HG03039 (cell line): ENCODE measurements around the gene CENPF.
"Not testable (repeated sequence)": the region's sequence is repeated elsewhere in the genome, so short reads cannot be mapped to it uniquely, and the experiment has no call there.

Experiments used
- ATAC-seq: cut with Tn5 transposase; IDR thresholded peaks from one replicate; pipeline ENCODE4 v1.9.1; 2021; ENCODE audit warnings: mild to moderate bottlenecking, moderate library complexity; ENCODE audit not compliant: unreplicated experiment

Gene CENPF

GRCh38 chr1:214658175-214658574, 55.2 kb downstream of the CENPF start:
- ATAC-seq = no peak

DNA sequence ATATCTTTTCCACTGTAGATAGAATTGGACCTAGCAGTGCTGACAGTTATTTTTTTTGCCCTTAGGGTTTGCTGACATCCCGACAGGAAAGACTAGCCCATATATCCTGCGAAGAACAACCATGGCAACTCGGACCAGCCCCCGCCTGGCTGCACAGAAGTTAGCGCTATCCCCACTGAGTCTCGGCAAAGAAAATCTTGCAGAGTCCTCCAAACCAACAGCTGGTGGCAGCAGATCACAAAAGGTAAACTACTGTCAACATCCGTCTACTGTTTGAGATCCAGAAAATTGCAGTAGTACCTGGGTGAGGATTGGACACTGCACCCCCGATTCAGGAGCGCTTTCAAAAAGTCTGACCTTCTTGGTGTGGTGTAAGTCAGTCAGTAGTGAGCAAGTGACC, 55.8 kb downstream of the CENPF start:
- ATAC-seq = no peak

GRCh38 chr1:214660190-214660589, 57.2 kb downstream of the CENPF start:
- no peak for ATAC-seq

DNA sequence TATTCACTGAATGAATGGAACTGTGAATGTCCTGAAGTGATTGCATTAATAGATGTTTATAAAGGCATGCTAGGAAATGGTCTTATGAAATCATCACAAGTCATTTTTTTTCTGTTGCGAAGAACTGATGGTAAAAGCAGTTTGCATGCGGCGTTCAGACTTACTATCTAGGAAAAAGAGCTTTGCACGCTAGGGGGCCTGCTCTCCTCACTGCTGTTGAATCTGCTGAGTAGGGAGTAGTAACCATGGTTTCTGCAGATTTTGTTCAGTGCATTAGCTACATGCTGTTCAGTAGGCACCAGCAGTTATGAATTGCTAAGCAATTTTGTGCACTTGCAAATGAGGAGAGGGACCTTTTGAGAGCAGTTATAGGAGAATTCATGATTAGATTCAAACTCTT, 57.9 kb downstream of the CENPF start:
- no peak for ATAC-seq

DNA sequence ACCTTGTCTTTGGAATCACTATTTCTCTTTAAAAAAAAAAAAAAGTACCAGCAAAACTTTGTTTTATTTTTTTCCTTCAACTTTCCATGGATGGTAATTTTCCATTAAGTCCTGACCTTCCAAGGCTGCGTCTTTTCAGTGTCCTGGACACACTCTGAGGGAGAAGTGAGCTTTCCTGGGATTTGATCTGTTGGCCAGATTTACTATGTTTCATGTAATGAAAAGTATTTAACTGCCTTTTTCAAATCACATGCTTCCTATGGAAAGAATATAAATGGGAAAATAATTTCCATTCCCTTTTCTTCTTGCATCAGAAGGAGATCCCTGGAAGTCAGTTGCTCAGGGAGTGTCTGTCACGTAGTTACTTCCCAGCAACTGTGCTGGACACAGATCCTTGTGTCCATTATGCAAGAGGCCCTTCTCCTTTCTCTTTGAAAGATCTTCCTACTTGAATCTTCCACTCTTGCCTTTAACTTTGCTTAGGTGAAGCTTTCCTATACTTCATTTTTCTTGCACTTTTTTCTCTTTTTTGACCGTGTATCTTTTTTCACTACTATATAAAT, 59.3 kb downstream of the CENPF start:
- ATAC-seq = no peak

- ATAC-seq = no peak
Measured at GRCh38 chr1:214664651-214665433, 61.8 kb downstream of the CENPF start.

DNA sequence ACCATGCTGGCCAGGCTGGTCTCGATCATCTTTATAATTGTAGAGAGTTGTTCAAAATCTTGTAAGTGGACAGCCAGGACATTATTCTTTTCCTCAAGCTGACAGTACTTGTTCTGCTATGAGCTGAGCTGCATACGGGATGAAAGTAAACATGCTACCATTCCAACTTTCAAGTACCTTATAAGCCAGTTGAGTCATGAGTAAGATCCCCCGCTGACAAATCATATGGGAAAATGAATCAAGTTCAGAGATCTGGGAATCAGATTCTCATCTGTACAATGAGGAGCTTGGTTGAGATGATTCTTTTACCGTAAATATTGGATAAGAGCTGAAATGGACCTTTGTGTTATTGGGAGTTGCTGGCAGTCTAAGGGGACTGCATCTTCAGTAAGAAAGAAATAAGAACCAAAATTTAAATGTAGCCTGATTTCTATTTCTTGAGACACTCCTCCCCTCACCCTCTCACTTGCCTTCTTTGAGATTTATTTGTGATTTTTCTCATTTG, 62.7 kb downstream of the CENPF start:
- ATAC-seq = no peak

DNA sequence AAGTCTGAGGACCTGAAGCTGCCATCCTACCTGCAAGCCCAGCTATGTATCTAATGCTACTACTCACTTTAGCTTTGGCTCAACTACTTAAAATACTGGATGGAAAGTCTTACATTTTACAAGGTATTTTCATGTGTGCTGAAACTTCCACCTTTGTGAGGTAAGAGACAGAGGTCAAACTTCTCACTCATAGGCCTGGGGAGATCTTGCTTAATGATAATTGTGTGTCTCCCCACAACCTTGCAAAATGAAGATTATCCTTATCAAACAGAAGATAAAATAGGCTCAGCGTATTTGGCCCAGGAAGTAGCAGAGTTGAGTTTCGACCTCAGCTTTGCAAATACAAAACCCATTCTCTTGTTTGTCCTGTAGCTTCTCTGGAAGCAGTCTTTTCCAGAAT, 63.7 kb downstream of the CENPF start:
- ATAC-seq = no peak

GRCh38 chr1:214670098-214670497, 67.1 kb downstream of the CENPF start:
- ATAC-seq = no peak

GRCh38 chr1:214673029-214673428, 70.0 kb downstream of the CENPF start:
- ATAC-seq = not testable (repeated sequence)

GRCh38 chr1:214673576-214673975, 70.6 kb downstream of the CENPF start:
- no peak for ATAC-seq

GRCh38 chr1:214675524-214675923, 72.5 kb downstream of the CENPF start:
- ATAC-seq = not testable (repeated sequence)

DNA sequence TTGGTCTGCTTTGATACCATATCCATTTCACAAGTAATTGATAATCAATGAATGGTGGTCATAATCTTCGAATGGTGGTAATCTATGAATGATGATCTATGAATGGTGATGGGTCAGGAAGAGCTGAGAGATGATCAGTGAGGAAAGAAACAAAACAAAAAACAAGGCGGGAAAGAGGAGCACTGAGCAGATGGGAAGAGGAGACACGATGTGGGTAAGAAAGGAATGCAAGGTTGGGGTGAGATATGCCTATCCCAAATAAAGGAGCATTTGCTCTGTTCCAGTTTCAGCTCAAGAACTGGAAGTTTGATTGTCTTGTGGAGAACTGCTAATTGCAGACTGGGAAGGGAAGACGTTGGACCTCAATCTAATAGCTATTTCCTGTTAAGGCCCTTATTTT, 73.8 kb downstream of the CENPF start:
- ATAC-seq = no peak

DNA sequence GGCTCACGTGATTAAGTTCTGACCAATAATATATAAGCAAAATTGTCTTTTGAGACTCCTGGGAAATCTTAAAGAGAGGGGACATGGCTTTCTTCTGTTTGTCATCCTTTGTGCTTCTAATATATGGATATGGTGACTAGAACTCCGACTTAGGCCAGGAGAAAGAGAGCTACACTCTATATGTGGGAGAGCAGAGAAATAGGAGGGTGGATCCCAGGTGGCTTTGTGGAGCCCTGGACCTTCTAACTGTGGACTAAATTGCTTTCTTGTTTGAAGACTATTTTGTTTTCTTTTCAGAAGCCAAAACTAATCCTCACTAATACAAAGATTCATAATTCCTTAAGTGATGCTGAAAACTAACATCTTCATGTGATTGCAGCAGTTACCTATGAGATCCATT, 75.0 kb downstream of the CENPF start:
- ATAC-seq = no peak

DNA sequence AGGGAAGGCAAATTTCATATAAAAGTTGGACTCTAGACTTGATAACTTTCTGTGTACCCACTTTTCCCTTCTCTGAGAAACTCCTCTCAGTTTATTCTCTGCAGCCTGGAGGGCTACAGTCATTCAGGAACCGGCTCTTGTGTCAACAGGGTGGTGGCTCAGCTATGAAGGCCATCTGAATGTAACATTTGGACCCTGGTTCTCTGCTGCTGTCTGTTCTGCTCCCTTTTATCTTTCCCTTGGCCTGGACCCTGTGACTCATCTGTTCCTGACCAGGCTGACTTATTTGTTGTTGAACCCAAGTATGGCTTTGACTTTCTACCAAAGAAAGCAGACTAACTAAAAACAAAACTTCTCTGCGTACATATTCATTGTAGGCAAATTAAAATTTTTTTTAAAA, 75.4 kb downstream of the CENPF start:
- ATAC-seq = no peak

- ATAC-seq = no peak
Measured at GRCh38 chr1:214683621-214684020, 80.6 kb downstream of the CENPF start.

GRCh38 chr1:214685906-214686305, 82.9 kb downstream of the CENPF start:
- ATAC-seq = no peak

GRCh38 chr1:214686497-214686896, 83.5 kb downstream of the CENPF start:
- ATAC-seq = no peak

DNA sequence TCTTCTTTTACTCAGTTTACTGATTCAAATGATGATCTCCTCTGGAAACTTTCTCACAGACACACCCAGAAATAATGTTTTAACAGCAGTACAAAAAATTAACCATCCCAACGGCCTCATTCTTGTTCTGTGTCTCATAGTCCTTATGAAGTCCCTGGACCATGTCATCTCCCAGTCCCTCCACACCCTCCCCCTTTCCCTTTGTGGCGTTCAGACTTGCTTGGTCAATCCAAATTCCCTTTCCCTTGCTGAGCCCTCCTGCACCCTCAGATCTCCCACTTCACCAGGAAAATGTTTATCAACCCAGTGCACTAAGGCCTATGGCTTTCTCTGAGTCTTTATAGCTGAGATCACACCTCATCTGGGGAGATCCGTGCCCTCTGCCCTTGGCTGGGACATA, 85.9 kb downstream of the CENPF start:
- no peak for ATAC-seq

- ATAC-seq = no peak
Measured at GRCh38 chr1:214694769-214695168, 91.8 kb downstream of the CENPF start.

DNA sequence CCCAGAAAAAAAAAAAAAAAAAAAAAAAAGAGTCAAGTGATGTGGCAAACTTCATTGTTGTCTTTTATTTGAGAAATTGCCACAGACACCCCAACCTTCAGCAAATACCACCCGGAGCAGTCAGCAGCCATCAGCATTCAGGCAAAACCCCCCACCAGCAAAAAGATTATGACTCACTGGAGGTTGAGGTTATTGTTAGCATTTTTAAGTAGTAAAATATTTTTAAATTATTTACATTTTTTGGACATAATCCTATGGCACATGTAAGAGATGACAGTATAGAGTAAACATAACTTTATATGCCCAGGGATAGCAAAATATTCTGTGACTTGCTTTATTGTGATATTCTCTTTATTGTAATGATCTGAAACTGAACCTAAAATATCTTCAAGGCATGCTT, 95.6 kb downstream of the CENPF start:
- no peak for ATAC-seq

DNA sequence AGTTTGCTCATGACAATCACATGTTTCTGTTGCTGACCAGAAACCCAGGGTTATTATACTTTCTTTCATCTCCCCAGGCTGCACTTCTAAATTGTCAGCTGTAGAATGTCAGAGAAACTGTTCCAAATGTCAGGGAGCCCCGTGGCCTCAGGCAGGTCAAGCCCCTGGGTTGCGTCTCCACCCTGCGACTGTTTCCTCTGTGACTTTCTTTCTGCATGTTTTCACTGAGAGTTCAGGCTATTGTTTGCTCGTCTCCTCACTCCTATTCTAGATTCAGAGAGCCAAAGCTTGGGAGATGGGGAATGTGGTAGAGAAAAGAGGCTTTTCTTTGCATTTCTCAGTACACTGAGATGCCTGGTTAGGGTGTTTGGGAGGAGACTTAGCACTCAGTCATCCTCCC, 97.4 kb downstream of the CENPF start:
- no peak for ATAC-seq

- ATAC-seq = no peak
Measured at GRCh38 chr1:214702556-214702955, 99.6 kb downstream of the CENPF start.
